Activated CD4-positive, alpha-beta T cell treated with anti-CD3 and anti-CD28 coated beads, Interleukin-2, amount 10 ng/mL, durations not matched to agents 24 days and 14 days (primary cell): ENCODE results near the gene PTGIS. TPM values are rescaled to one million over a fixed set of nuclear protein-coding genes. Genes with fewer than 3 reads are reported as not detected.

ENCODE experiments used
- DNase-seq: peaks from one replicate; pipeline ENCODE4 v3.0.0; 2022
- H3K27ac Mint-ChIP-seq: one replicate; pipeline ENCODE4 v1.8.0; 2022; ENCODE audit warnings: mild to moderate bottlenecking, mixed read lengths
- H3K27me3 Mint-ChIP-seq: one replicate; pipeline ENCODE4 v1.8.0; 2022; ENCODE audit warnings: mixed read lengths
- H3K36me3 Mint-ChIP-seq: one replicate; pipeline ENCODE4 v1.8.0; 2022; ENCODE audit warnings: low read depth, mild to moderate bottlenecking, mixed read lengths
- H3K4me1 Mint-ChIP-seq: one replicate; pipeline ENCODE4 v1.8.0; 2021; ENCODE audit warnings: mixed read lengths
- H3K4me3 Mint-ChIP-seq: one replicate; pipeline ENCODE4 v1.8.0; 2022; ENCODE audit warnings: mild to moderate bottlenecking, moderate library complexity, mixed read lengths
- H3K9me3 Mint-ChIP-seq: one replicate; pipeline ENCODE4 v1.8.0; 2021; ENCODE audit warnings: mixed read lengths
- intact Hi-C: fragments of 100-400 bp; cut with micrococcal nuclease; formaldehyde crosslinking; loops from one replicate; pipeline ENCODE4 v1.15.1; 2023
- total RNA-seq: library from RNA; stranded (reverse); gene quantifications from 2 replicates; pipeline ENCODE4 v1.2.3, GENCODE V29; 2022

The PTGIS gene
- total RNA-seq, 1 donor from 2014 or later, result 51.7 TPM

GRCh38 chr20:49549801-49550551 lies 18.0 kb downstream of the PTGIS start:
- Mint-ChIP-seq H3K27ac (no peak overlapping the region), H3K4me3 (no peak overlapping the region), H3K27me3 (peaks cover 2% of the 10 kb centered on the region), H3K36me3 (peaks cover 21% of the 10 kb centered on the region), H3K4me1 (peaks cover 20% of the 10 kb centered on the region), H3K9me3 (peaks cover 5% of the 10 kb centered on the region)
- DNase-seq, result no peak
- intact Hi-C loops, result loop anchor here (2.0 kb wide), 1 partner anchor 45 kb away; no protein-coding TSS in a partner anchor

GRCh38 chr20:49548371-49548947 lies 19.5 kb downstream of the PTGIS start:
- Mint-ChIP-seq H3K4me3 (no peak overlapping the region), H3K27me3 (no peaks in the 10 kb centered on the region), H3K36me3 (peaks cover 32% of the 10 kb centered on the region), H3K9me3 (peaks cover 5% of the 10 kb centered on the region), H3K4me1 (peaks cover 25% of the 10 kb centered on the region), H3K27ac (no peak overlapping the region)
- no peak for DNase-seq
- intact Hi-C loops, result no loop called here

GRCh38 chr20:49545572-49545971 lies 22.4 kb downstream of the PTGIS start:
- no peak for DNase-seq
- Mint-ChIP-seq H3K27me3 (no peaks in the 10 kb centered on the region), H3K9me3 (peaks cover 5% of the 10 kb centered on the region), H3K4me3 (no peak overlapping the region), H3K4me1 (peaks cover 30% of the 10 kb centered on the region), H3K36me3 (peaks cover 45% of the 10 kb centered on the region), H3K27ac (no peak overlapping the region)
- intact Hi-C loops, result no loop called here

- Mint-ChIP-seq H3K27me3 (no peaks in the 10 kb centered on the region), H3K27ac (no peak overlapping the region), H3K4me3 (no peak overlapping the region), H3K36me3 (peaks cover 55% of the 10 kb centered on the region), H3K9me3 (peaks cover 5% of the 10 kb centered on the region), H3K4me1 (peaks cover 33% of the 10 kb centered on the region)
- intact Hi-C loops, result loop anchor here (5.0 kb wide), 1 partner anchor 393 kb away; the partner anchor contains the start of gene RNF114
- DNase-seq, result no peak
These were observed 23.4 kb downstream of the PTGIS start for GRCh38 chr20:49544535-49544934.

GRCh38 chr20:49543858-49544437 lies 24.0 kb downstream of the PTGIS start:
- peaks cover 61% of the 10 kb centered on the region for H3K36me3 Mint-ChIP-seq
- peaks cover 5% of the 10 kb centered on the region for H3K9me3 Mint-ChIP-seq
- no peaks in the 10 kb centered on the region for H3K27me3 Mint-ChIP-seq

GRCh38 chr20:49543071-49543857 lies 24.7 kb downstream of the PTGIS start:
- Mint-ChIP-seq H3K27ac (peak overlapping the region; percentile 72), H3K27me3 (no peaks in the 10 kb centered on the region), H3K4me3 (peak overlapping the region; percentile 18), H3K4me1 (peaks cover 33% of the 10 kb centered on the region), H3K9me3 (peaks cover 5% of the 10 kb centered on the region), H3K36me3 (peaks cover 62% of the 10 kb centered on the region)
- intact Hi-C loops, result loop anchor here (5.0 kb wide), 1 partner anchor 394 kb away; the partner anchor contains the start of gene RNF114
- DNase-seq, result no peak

More at GRCh38 chr20:49543858-49544437, 24.0 kb downstream of the PTGIS start:
- intact Hi-C loops, result loop anchor here (5.0 kb wide), 1 partner anchor 393 kb away; the partner anchor contains the start of gene RNF114
- DNase-seq, result no peak
- peaks cover 33% of the 10 kb centered on the region for H3K4me1 Mint-ChIP-seq
- no peak overlapping the region for H3K4me3 Mint-ChIP-seq
- peak overlapping the region; percentile 72 for H3K27ac Mint-ChIP-seq

- Mint-ChIP-seq H3K27ac (peak overlapping the region; percentile 95), H3K4me3 (no peak overlapping the region), H3K27me3 (no peaks in the 10 kb centered on the region), H3K9me3 (peaks cover 5% of the 10 kb centered on the region), H3K4me1 (peaks cover 31% of the 10 kb centered on the region), H3K36me3 (peaks cover 66% of the 10 kb centered on the region)
- DNase-seq, result no peak
- intact Hi-C loops, result loop anchor here (5.0 kb wide), 1 partner anchor 395 kb away; the partner anchor contains the start of gene RNF114
These were observed 25.4 kb downstream of the PTGIS start for GRCh38 chr20:49542514-49542991.

GRCh38 chr20:49541733-49542513 lies 26.0 kb downstream of the PTGIS start:
- intact Hi-C loops, result loop anchor here (1.0 to 5.0 kb wide), 3 partner anchors 67 to 395 kb away; partner anchors contain the start of gene RNF114
- Mint-ChIP-seq H3K4me3 (peak overlapping the region; percentile 33), H3K9me3 (peaks cover 5% of the 10 kb centered on the region), H3K27ac (peak overlapping the region; percentile 95), H3K4me1 (peaks cover 31% of the 10 kb centered on the region), H3K36me3 (peaks cover 71% of the 10 kb centered on the region), H3K27me3 (peaks cover 2% of the 10 kb centered on the region)
- peak; percentile 90 for DNase-seq

GRCh38 chr20:49540687-49541435 lies 27.1 kb downstream of the PTGIS start:
- Mint-ChIP-seq H3K27ac (no peak overlapping the region), H3K4me3 (no peak overlapping the region), H3K36me3 (peaks cover 65% of the 10 kb centered on the region), H3K27me3 (peaks cover 2% of the 10 kb centered on the region), H3K4me1 (peaks cover 32% of the 10 kb centered on the region), H3K9me3 (peaks cover 5% of the 10 kb centered on the region)
- no peak for DNase-seq
- intact Hi-C loops, result loop anchor here (1.0 to 5.0 kb wide), 3 partner anchors 68 to 396 kb away; partner anchors contain the start of gene RNF114

- H3K9me3 Mint-ChIP-seq, result peaks cover 1% of the 10 kb centered on the region
- H3K4me1 Mint-ChIP-seq, result peaks cover 35% of the 10 kb centered on the region
- intact Hi-C loops, result loop anchor here (2.0 to 5.0 kb wide), 2 partner anchors 307 to 397 kb away; partner anchors contain the start of gene RNF114
- H3K4me3 Mint-ChIP-seq, result no peak overlapping the region
- H3K27me3 Mint-ChIP-seq, result peaks cover 2% of the 10 kb centered on the region
- H3K27ac Mint-ChIP-seq, result no peak overlapping the region
- no peak for DNase-seq
- peaks cover 59% of the 10 kb centered on the region for H3K36me3 Mint-ChIP-seq
These were observed 27.7 kb downstream of the PTGIS start for GRCh38 chr20:49540232-49540620.

- Mint-ChIP-seq H3K27ac (no peak overlapping the region), H3K27me3 (peaks cover 2% of the 10 kb centered on the region), H3K36me3 (peaks cover 53% of the 10 kb centered on the region), H3K4me3 (no peak overlapping the region), H3K9me3 (no peaks in the 10 kb centered on the region), H3K4me1 (peaks cover 41% of the 10 kb centered on the region)
- no peak for DNase-seq
- intact Hi-C loops, result loop anchor here (2.0 to 5.0 kb wide), 4 partner anchors 262 to 398 kb away; partner anchors contain the start of genes RNF114 and ZNFX1
These were observed 28.3 kb downstream of the PTGIS start for GRCh38 chr20:49539481-49540231.
